Mucosa of descending colon (tissue), 3 donors: Measurements from ENCODE around the gene CROT. TPM values are rescaled to one million over a fixed set of nuclear protein-coding genes. Genes with fewer than 3 reads are reported as not detected.
A peak's percentile ranks its signal among the peaks of the same experiment; 100 is the strongest.
"Not testable (repeated sequence)": the region's sequence is repeated elsewhere in the genome, so short reads cannot be mapped to it uniquely, and the experiment has no call there.

ENCODE experiments used
- ATAC-seq: fragments of 200-7000 bp; cut with Tn5 transposase; one replicate; pipeline ENCODE4 v1.9.1; 2020; ENCODE audit warnings: mild to moderate bottlenecking, moderate library complexity
- DNase-seq, 3 donors: peaks; one replicate each; pipeline ENCODE4 v3.0.0-alpha.2; 2020
- H3K36me3 ChIP-seq: fragments of 200-600 bp; one replicate; pipeline ENCODE4 v1.8.0; 2021; ENCODE audit warnings: low read depth, mild to moderate bottlenecking
- H3K4me1 ChIP-seq: fragments of 200-600 bp; one replicate; pipeline ENCODE4 v1.8.0; 2021; ENCODE audit warnings: low read depth, mild to moderate bottlenecking
- H3K4me3 ChIP-seq: fragments of 200-600 bp; one replicate; pipeline ENCODE4 v1.8.0; 2021; ENCODE audit warnings: mild to moderate bottlenecking
- H3K9me3 ChIP-seq: fragments of 200-600 bp; one replicate; pipeline ENCODE4 v1.8.0; 2021; ENCODE audit warnings: mild to moderate bottlenecking
- intact Hi-C, 2 donors: fragments of 100-400 bp; cut with DNase I in 1 of 2; cut with micrococcal nuclease in 1 of 2; formaldehyde crosslinking; loops; one replicate each; pipeline versions ENCODE4 v1.11.0 to v1.11.1; 2022; cut with DNase I, micrococcal nuclease
- total RNA-seq, 3 donors: library from RNA; stranded (reverse); fragmentation: NEBNext Ultra II Directional in 2 of 3; extraction: Animal tissue kit (Norgen Biotek cat#: 25700) in 2 of 3; gene quantifications; one replicate each; pipeline versions ENCODE4 v1.2.1 to v1.2.4, GENCODE V29; 2021 to 2023
- TF ChIP-seq, protein P1 (sequence below): fragments of 200-600 bp; IDR thresholded peaks from one replicate; pipeline ENCODE4 v1.8.0; 2022; ENCODE audit warnings: antibody characterized with exemption, mild to moderate bottlenecking
- donor health status: DM: no; HTN: no; CAD: no; lungs with moderate emphysema.
- donor health status: DM: no; HTN: no; CAD: no.
- donor health status: DM: no; HTN: yes; CAD: no.

The CROT gene
- total RNA-seq, 3 donors from 2014 or later: 16.9 to 28.8 (median 23.6) TPM

DNA sequence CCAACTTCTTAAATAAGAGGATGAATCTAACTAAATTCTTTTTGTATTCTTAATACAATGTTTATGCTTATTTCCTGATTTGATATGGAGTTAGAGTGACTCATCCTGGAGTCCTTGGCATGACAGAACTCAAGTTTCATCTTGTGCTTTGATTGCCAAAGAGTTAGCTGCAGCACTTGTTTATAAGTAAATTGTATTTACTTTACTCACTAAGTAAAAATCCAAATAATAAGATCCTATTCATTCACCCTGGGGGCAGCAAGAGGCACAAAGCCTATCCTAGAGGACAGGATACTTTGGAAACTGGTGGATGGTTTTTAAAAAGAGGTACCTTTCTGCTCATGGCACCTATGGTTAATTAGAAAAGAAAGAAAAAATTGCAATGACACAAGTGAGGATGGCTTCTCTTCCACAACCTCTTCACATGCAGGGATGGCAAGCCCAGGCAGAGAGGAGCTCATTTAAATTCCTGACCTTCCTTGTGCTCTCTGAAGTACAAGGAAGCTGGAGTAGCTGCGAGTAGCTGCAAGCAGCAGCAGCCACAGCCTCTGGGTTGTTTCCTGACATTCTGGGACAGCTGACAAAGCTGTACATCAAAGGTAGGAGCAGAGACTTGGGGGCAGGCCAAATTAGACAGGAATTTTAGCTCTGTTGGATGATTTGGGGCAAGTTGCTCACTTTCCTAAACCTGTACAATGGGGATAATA, 28.5 kb upstream of the CROT start:
- Histone ChIP-seq H3K9me3 (no peaks in the 10 kb centered on the region), H3K4me3 (no peak overlapping the region), H3K4me1 (peaks cover 4% of the 10 kb centered on the region), H3K36me3 (no peaks in the 10 kb centered on the region)
- TF ChIP-seq, protein P1, sequence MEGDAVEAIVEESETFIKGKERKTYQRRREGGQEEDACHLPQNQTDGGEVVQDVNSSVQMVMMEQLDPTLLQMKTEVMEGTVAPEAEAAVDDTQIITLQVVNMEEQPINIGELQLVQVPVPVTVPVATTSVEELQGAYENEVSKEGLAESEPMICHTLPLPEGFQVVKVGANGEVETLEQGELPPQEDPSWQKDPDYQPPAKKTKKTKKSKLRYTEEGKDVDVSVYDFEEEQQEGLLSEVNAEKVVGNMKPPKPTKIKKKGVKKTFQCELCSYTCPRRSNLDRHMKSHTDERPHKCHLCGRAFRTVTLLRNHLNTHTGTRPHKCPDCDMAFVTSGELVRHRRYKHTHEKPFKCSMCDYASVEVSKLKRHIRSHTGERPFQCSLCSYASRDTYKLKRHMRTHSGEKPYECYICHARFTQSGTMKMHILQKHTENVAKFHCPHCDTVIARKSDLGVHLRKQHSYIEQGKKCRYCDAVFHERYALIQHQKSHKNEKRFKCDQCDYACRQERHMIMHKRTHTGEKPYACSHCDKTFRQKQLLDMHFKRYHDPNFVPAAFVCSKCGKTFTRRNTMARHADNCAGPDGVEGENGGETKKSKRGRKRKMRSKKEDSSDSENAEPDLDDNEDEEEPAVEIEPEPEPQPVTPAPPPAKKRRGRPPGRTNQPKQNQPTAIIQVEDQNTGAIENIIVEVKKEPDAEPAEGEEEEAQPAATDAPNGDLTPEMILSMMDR: no peak
- peak; percentile 60 for ATAC-seq
- intact Hi-C loops: no loop called here
- peak in 1 of 3 donors; percentile 31 for DNase-seq

DNA sequence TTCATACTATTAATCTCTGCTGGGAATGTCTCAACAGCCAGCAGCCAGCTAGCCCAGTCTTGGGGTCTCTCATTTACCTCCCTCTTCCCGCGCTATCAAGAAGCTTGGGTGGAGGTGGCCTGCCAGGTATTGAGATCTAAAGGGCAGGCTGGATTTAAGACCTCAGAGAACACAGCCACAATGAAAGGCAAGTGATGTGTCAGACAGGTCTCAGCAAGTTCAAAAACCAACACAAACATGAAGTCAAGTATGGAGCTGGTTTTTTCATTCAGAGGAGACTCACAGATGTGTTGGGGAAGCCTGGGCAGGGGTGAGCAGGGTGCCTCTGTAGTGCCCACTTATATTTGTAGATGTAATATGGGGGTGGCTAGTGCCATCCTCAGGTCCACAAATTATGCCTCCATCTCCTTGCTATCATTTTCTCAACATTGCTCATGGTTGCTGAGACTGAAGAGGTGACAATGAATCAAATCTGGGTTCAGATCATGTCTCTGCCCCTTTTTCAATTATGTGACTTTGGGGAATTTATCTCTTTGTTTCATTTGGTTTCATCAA, 27.7 kb upstream of the CROT start:
- Histone ChIP-seq H3K9me3 (no peaks in the 10 kb centered on the region), H3K36me3 (no peaks in the 10 kb centered on the region), H3K4me3 (no peak overlapping the region), H3K4me1 (peaks cover 4% of the 10 kb centered on the region)
- ATAC-seq (no peak), DNase-seq (no peak)
- TF ChIP-seq, protein P1: no peak
- intact Hi-C loops: no loop called here

DNA sequence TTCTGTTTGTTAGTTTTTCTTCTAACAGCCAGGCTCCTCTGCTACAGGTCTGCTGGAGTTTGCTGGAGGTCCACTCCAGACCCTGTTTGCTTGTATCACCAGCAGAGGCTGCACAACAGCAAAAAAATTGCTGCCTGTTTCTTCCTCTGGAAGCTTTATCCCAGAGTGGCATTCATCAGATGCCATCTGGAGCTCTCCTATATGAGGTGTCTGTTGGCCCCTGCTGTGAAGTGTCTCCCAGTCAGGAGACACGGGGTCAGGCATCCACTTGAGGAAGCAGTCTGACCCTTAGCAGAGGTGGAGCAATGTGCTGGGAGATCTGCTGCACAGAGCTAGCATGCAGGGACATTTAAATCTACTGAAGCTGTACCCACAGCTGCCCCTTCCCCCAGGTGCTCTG, 26.7 kb upstream of the CROT start:
- ATAC-seq: peak; percentile 67
- H3K4me1 ChIP-seq: peaks cover 4% of the 10 kb centered on the region
- intact Hi-C loops: no loop called here
- no peak overlapping the region for H3K4me3 ChIP-seq
- TF ChIP-seq, protein P1: no peak
- DNase-seq: no peak
- H3K9me3 ChIP-seq: no peaks in the 10 kb centered on the region
- H3K36me3 ChIP-seq: no peaks in the 10 kb centered on the region

DNA sequence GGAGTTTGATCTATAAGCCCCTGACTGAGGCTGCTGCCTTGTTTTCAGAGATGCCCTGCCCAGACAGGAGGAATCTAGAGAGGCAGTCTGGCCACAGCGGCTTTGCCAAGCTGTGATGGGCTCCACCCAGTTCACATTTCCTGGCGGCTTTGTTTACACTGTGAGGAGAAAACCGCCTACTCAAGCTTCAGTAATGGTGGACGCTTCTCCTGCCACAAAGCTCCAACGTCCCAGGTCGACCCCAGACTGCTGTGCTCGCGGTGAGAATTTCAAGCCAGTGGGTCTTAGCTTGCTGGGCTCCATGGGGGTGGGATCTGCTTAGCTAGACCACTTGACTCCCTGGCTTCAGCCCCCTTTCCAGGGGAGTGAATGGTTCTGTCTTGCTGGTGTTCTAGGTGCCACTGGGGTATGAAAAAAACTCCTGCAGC, 26.3 kb upstream of the CROT start:
- H3K4me3 ChIP-seq, H3K4me1 ChIP-seq, H3K9me3 ChIP-seq, H3K36me3 ChIP-seq, intact Hi-C loops: not testable (repeated sequence)
- peak; percentile 93 for ATAC-seq
- peak; percentile 69 to 77 (median 71) for DNase-seq

DNA sequence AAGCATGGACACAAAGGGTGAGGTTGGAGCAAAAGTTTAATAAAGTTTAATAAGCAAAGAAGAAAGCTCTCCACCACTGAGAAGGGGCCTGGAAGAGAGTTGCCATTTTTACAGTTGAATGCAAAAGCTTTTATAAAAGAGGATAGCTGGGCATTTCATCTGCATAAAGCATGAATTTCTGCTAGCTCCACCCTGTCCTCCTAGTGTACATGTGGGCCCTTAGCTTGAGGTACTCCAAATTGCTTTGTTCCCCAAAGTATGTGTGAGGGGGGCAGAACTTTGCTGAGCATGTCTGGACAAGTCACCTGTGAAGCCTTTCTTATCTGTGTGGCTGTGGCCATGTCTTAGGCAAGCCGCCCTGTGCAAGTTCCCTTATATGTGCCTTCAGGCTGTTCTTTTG, 22.6 kb upstream of the CROT start:
- no peaks in the 10 kb centered on the region for H3K36me3 ChIP-seq
- ATAC-seq (no peak), DNase-seq (no peak)
- no peak overlapping the region for H3K4me3 ChIP-seq
- peaks cover 4% of the 10 kb centered on the region for H3K4me1 ChIP-seq
- TF ChIP-seq, protein P1: no peak
- peaks cover 16% of the 10 kb centered on the region for H3K9me3 ChIP-seq
- intact Hi-C loops: no loop called here

DNA sequence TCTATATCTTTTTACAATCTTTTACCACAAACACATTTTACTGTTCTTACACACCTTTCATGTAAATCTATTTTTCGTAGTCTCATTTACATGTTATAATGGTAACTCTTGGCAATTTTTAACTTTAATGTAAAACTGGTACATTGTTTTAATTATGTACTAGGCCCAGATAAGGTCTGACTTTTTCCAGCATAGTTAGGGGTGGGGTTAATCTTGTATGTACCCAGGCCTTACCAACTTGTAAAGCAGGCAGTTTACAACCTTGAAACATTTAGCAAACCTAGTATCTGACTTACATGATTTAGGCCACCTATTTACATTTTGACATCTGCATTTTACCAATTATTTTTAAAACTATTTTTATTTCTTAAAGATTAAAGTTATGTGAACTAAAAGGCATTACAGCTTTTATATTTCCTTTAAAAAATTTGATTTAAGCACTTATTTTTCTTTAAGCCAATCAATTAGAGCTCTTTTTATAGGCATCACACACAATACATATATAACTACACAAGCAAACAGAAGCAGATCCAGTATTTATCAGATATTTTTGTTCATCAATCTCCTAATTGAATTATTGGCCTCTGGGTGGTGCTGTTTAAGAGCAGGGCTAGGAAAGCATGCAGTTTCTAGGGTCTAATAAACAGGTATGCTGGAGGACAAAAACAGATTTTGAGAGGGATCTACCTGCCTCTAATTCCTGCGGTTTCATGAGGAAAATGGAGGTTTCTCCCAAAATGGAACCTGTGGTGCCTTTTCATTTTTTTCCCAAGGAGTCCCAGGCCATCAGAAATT, 19.7 kb upstream of the CROT start:
- DNase-seq (no peak), ATAC-seq (peak; percentile 66)
- TF ChIP-seq, protein P1: no peak
- H3K9me3 ChIP-seq: peaks cover 43% of the 10 kb centered on the region
- intact Hi-C loops: no loop called here
- no peak overlapping the region for H3K4me3 ChIP-seq
- H3K36me3 ChIP-seq: no peaks in the 10 kb centered on the region
- no peaks in the 10 kb centered on the region for H3K4me1 ChIP-seq
